Endothelial cell of umbilical vein (primary cell): ENCODE results near the gene PLA2G4B. TPM values are rescaled to one million over a fixed set of nuclear protein-coding genes. Genes with fewer than 3 reads are reported as not detected.

Source experiments
- BruUV-seq: library from RNA; stranded (reverse); fragments of 400-500 nt; replicated peaks from 2 replicates; lab custom pipeline; 2021; lab: Mats Ljungman, UMichigan
- CTCF ChIA-PET: fragments of 300-600, 350-600 bp; sonication (Branson Sonifier 250); formaldehyde crosslinking; loops from one replicate; lab custom pipeline; 2021; ENCODE audit warnings: antibody characterized with exemption, inconsistent platforms; lab: Charles Lee
- POLR2A ChIA-PET: fragments of 300-600, 350-600 bp; sonication (Branson Sonifier 250); formaldehyde crosslinking; loops from one replicate; lab custom pipeline; 2021; ENCODE audit warnings: antibody characterized with exemption, inconsistent platforms; lab: Charles Lee
- DNase-seq: peaks from one replicate; pipeline ENCODE4 v3.0.0-alpha.2; 2011; ENCODE audit warnings: low read depth, low spot score
- FAIRE-seq: peaks from 2 replicates; lab custom pipeline; 2011; peaks lifted over from hg19 to GRCh38; lab: Jason Lieb, UNC
- H2AFZ ChIP-seq: 2 replicates; pipeline ENCODE4 v1.6.0; 2012; ENCODE audit warnings: low read depth, low read length, control low read depth, inconsistent platforms
- H3K27ac ChIP-seq: 2 replicates; pipeline ENCODE4 v1.5.1; 2011; ENCODE audit warnings: low read depth, mild to moderate bottlenecking, control low read depth, low read length, moderate library complexity; ENCODE audit not compliant: insufficient read depth
- H3K27me3 ChIP-seq, 2 experiments: 2 replicates each; pipeline versions ENCODE4 v1.6.0 to v1.6.1; 2011; ENCODE audit warnings: low read length in 2 of 2, mixed read lengths in 1 of 2; ENCODE audit not compliant: control insufficient read depth in 2 of 2, insufficient read depth in 2 of 2
- H3K36me3 ChIP-seq, 2 experiments: 2 replicates in 1 of 2; 3 replicates in 1 of 2; pipeline ENCODE4 v1.5.1; 2011; ENCODE audit warnings: low read length in 2 of 2, mild to moderate bottlenecking in 1 of 2, moderate library complexity in 1 of 2; ENCODE audit not compliant: control insufficient read depth in 2 of 2, insufficient read depth in 2 of 2; ENCODE audit errors: extremely low read depth in 1 of 2
- H3K4me1 ChIP-seq: 3 replicates; pipeline ENCODE4 v1.5.1; 2011; ENCODE audit warnings: mild to moderate bottlenecking, low read length; ENCODE audit not compliant: control insufficient read depth, insufficient read depth; ENCODE audit errors: extremely low read depth
- H3K4me2 ChIP-seq: 2 replicates; pipeline ENCODE4 v1.6.1; 2011; ENCODE audit warnings: low read length, control low read depth, mixed read lengths; ENCODE audit not compliant: insufficient read depth
- H3K4me3 ChIP-seq, 3 experiments: fragments of 200-600 bp in 1 of 3; sonication (generic), shearing (Covaris generic) in 1 of 3; replicated peaks in 1 of 3; 2 replicates each; pipeline ENCODE4 v1.5.1; 2011 to 2016; ENCODE audit warnings: control low read depth in 3 of 3, low read length in 3 of 3, mild to moderate bottlenecking in 2 of 3, inconsistent platforms in 1 of 3, low read depth in 1 of 3, moderate library complexity in 1 of 3; ENCODE audit not compliant: insufficient read depth in 1 of 3
- H3K79me2 ChIP-seq: 2 replicates; pipeline ENCODE4 v1.6.0; 2012; ENCODE audit warnings: low read length, inconsistent platforms; ENCODE audit not compliant: control insufficient read depth, insufficient read depth
- H3K9ac ChIP-seq: replicated peaks from 2 replicates; pipeline ENCODE3; 2011; ENCODE audit warnings: low read length, control low read depth; ENCODE audit not compliant: insufficient read depth; ENCODE audit errors: extremely low read depth
- H3K9me1 ChIP-seq: replicated peaks from 3 replicates; pipeline ENCODE4 v1.6.0; 2011; ENCODE audit warnings: mild to moderate bottlenecking, low read length; ENCODE audit not compliant: control insufficient read depth, insufficient read depth; ENCODE audit errors: extremely low read depth
- H3K9me3 ChIP-seq: replicated peaks from 2 replicates; pipeline ENCODE4 v1.5.1; 2012; ENCODE audit warnings: low read length, inconsistent platforms; ENCODE audit not compliant: control insufficient read depth, insufficient read depth
- H4K20me1 ChIP-seq: replicated peaks from 2 replicates; pipeline ENCODE3; 2011; ENCODE audit warnings: mild to moderate bottlenecking, low read length; ENCODE audit not compliant: control insufficient read depth, insufficient read depth; ENCODE audit errors: extremely low read depth
- CTCF ChIP-seq, 2 donors: IDR thresholded peaks; 1 replicate in 1 of 2; 2 replicates in 1 of 2; pipeline ENCODE4 v1.5.1; 2011; ENCODE audit warnings: low read length in 2 of 2, mild to moderate bottlenecking in 2 of 2, moderate library complexity in 2 of 2, control low read depth in 1 of 2, inconsistent platforms in 1 of 2, low read depth in 1 of 2; ENCODE audit not compliant: insufficient read depth in 1 of 2; ENCODE audit errors: extremely low read depth in 1 of 2
- EZH2 ChIP-seq: IDR thresholded peaks from 2 replicates; pipeline ENCODE4 v1.6.1; 2012; ENCODE audit warnings: borderline replicate concordance, low read depth, mild to moderate bottlenecking, moderate library complexity, low read length, inconsistent platforms; ENCODE audit not compliant: severe bottlenecking
- FOS ChIP-seq: IDR thresholded peaks from 2 replicates; pipeline ENCODE4 v1.6.1; 2011; ENCODE audit warnings: mild to moderate bottlenecking, low read length, moderate library complexity, borderline replicate concordance; ENCODE audit not compliant: insufficient read depth
- GATA2 ChIP-seq: IDR thresholded peaks from 2 replicates; pipeline ENCODE4 v1.7.0; 2011; ENCODE audit warnings: low read depth, mild to moderate bottlenecking, moderate library complexity, mixed read lengths, low read length; ENCODE audit not compliant: insufficient read length, insufficient read depth
- JUN ChIP-seq: IDR thresholded peaks from 2 replicates; pipeline ENCODE4 v1.6.1; 2011; ENCODE audit warnings: borderline replicate concordance, low read depth; ENCODE audit not compliant: insufficient read length, insufficient read depth
- MAX ChIP-seq: IDR thresholded peaks from 2 replicates; pipeline ENCODE4 v1.6.1; 2011; ENCODE audit not compliant: insufficient read depth, insufficient read length
- MYC ChIP-seq: IDR thresholded peaks from one replicate; pipeline ENCODE4 v1.6.1; 2011; ENCODE audit warnings: mild to moderate bottlenecking, low read depth, low read length
- POLR2A ChIP-seq: IDR thresholded peaks from 2 replicates; pipeline ENCODE4 v1.6.1; 2012; ENCODE audit warnings: low read depth, mild to moderate bottlenecking, control low read depth, low read length
- POLR2AphosphoS5 ChIP-seq: IDR thresholded peaks from 2 replicates; pipeline ENCODE4 v1.6.1; 2012; ENCODE audit warnings: low read depth, mild to moderate bottlenecking, control low read depth, low read length, moderate library complexity; ENCODE audit not compliant: insufficient read depth
- dilution Hi-C: fragments of 300-500 bp; cut with MboI; formaldehyde crosslinking; loops from one replicate; pipeline ENCODE4 v1.15.0; 2019; ENCODE audit warnings: low sequenced_read_pairs; ENCODE audit not compliant: extremely low pct_ligation_motif_present
- intact Hi-C: fragments of 100-400 bp; cut with micrococcal nuclease; formaldehyde crosslinking; loops from one replicate; pipeline ENCODE4 v1.10.0; 2022
- polyA plus RNA-seq, 4 experiments: library from polyadenylated mRNA; depleted of rRNA in 3 of 4; stranded (reverse) in 3 of 4; unstranded in 1 of 4; fragments of >200 nt; gene quantifications; 2 replicates each; pipeline versions ENCODE4 v1.2.1 to v1.2.3, GENCODE V29; 2011 to 2012; ENCODE audit warnings: missing spikeins in 1 of 4
- total RNA-seq: library from RNA; stranded (reverse); gene quantifications from 2 replicates; pipeline ENCODE4 v1.2.3, GENCODE V29; 2021

PLA2G4B gene
- total and polyA plus RNA-seq, 2 donors (not counting 3 experiments of a cell fraction or from before 2014, with no cell fraction given) = 4.0 to 7.9 TPM

GRCh38 chr15:41816788-41817187, 21.9 kb upstream of the PLA2G4B start:
- Histone ChIP-seq H3K27me3 (no peaks in the 10 kb centered on the region), H3K79me2 (no peaks in the 10 kb centered on the region), H3K27ac (no peak overlapping the region), H4K20me1 (no peaks in the 10 kb centered on the region), H3K4me2 (no peak overlapping the region), H3K36me3 (peaks cover 18 to 56% of the 10 kb centered on the region in 2 experiments), H3K9me1 (no peaks in the 10 kb centered on the region), H3K9ac (no peak overlapping the region), H2AFZ (no peak overlapping the region), H3K4me3 (no peak overlapping the region), H3K4me1 (no peaks in the 10 kb centered on the region), H3K9me3 (no peaks in the 10 kb centered on the region)
- TF ChIP-seq GATA2 = no peak
- intact Hi-C loops (no loop called here), dilution Hi-C loops (no loop called here)
- ChIA-PET CTCF (interaction anchor here (1.3 to 2.9 kb wide), 4 partner anchors 42 to 88 kb away, joined by 3 to 12 read pairs (median 6); partner anchors contain the start of gene MAPKBP1), POLR2A (interaction anchor here (1.3 kb wide), 1 partner anchor 42 kb away, joined by 3 read pairs; the partner anchor contains the start of gene MAPKBP1)
- FAIRE-seq (no peak), DNase-seq (no peak)
- BruUV-seq = no TSS peak

- POLR2A ChIA-PET = interaction anchor here (1.3 kb wide), 1 partner anchor 43 kb away, joined by 3 read pairs; the partner anchor contains the start of gene MAPKBP1
- dilution Hi-C loops = no loop called here
- intact Hi-C loops = no loop called here
- H3K79me2 ChIP-seq = no peaks in the 10 kb centered on the region
- no peak overlapping the region for H3K9ac ChIP-seq
- H3K4me2 ChIP-seq = no peak overlapping the region
- no peak for FAIRE-seq
- no peaks in the 10 kb centered on the region for H3K4me1 ChIP-seq
- H3K27me3 ChIP-seq = no peaks in the 10 kb centered on the region
- H3K27ac ChIP-seq = no peak overlapping the region
- no peaks in the 10 kb centered on the region for H3K9me1 ChIP-seq
- CTCF ChIA-PET = interaction anchor here (1.3 to 2.9 kb wide), 4 partner anchors 43 to 87 kb away, joined by 3 to 12 read pairs (median 6); partner anchors contain the start of gene MAPKBP1
- peaks cover 18 to 59% of the 10 kb centered on the region in 2 experiments for H3K36me3 ChIP-seq
- BruUV-seq = no TSS peak
- no peaks in the 10 kb centered on the region for H4K20me1 ChIP-seq
- TF ChIP-seq EZH2 (no peak), GATA2 (no peak), MAX (no peak), FOS (no peak), JUN (no peak), CTCF (IDR thresholded peaks at IDR 0.05; ENCODE audit: extremely low read depth in 1 of 2, insufficient read depth in 1 of 2, low read depth in 1 of 2, low read length in 2 of 2) (no peak), POLR2A (no peak), POLR2AphosphoS5 (no peak), MYC (no peak)
- no peaks in the 10 kb centered on the region for H3K9me3 ChIP-seq
- DNase-seq = no peak
- no peak overlapping the region for H2AFZ ChIP-seq
- no peak overlapping the region for H3K4me3 ChIP-seq
These were observed 21.3 kb upstream of the PLA2G4B start for GRCh38 chr15:41817327-41817726.
